GM12878 (cell line): ENCODE results near the gene SPINT1. TPM values are rescaled to one million over a fixed set of nuclear protein-coding genes. Genes with fewer than 3 reads are reported as not detected.

Experiments used
- BHLHE40 ChIP-seq, 2 experiments: fragments of 450-650 bp in 1 of 2; IDR thresholded peaks; 2 replicates each; pipeline ENCODE4 v1.6.1; 2011 to 2017; ENCODE audit warnings: low read depth in 2 of 2, borderline replicate concordance in 1 of 2, improper control_type of control experiment in 1 of 2, low read length in 1 of 2, mild to moderate bottlenecking in 1 of 2
- BMI1 ChIP-seq: fragments of 450-650 bp; IDR thresholded peaks from 2 replicates; pipeline ENCODE4 v1.6.1; 2016; ENCODE audit warnings: mild to moderate bottlenecking, moderate library complexity, borderline replicate concordance
- CBX3 ChIP-seq: fragments of 200-600 bp; sonication (generic); IDR thresholded peaks from 2 replicates; pipeline ENCODE4 v1.6.1; 2016; ENCODE audit warnings: low read depth, borderline replicate concordance
- ETV6 ChIP-seq, 2 experiments: fragments of 450-650 bp in 1 of 2; IDR thresholded peaks in 1 of 2; conservative IDR thresholded peaks in 1 of 2; 2 replicates each; pipeline ENCODE4 v1.6.1; 2014; ENCODE audit warnings: antibody characterized with exemption in 1 of 2, borderline replicate concordance in 1 of 2, low read depth in 1 of 2, mild to moderate bottlenecking in 1 of 2, moderate library complexity in 1 of 2
- GATAD2B ChIP-seq: fragments of 450-650 bp; conservative IDR thresholded peaks from 2 replicates; pipeline ENCODE4 v1.6.1; 2017; ENCODE audit warnings: low read depth, mild to moderate bottlenecking, moderate library complexity
- HDGF ChIP-seq: fragments of 450-650 bp; IDR thresholded peaks from 2 replicates; pipeline ENCODE4 v1.6.1; 2016; ENCODE audit warnings: antibody characterized with exemption
- JUNB ChIP-seq: IDR thresholded peaks from 2 replicates; pipeline ENCODE4 v1.6.1; 2016; ENCODE audit warnings: antibody characterized with exemption, mild to moderate bottlenecking
- NFIC ChIP-seq: IDR thresholded peaks from 2 replicates; pipeline ENCODE4 v1.6.1; 2012; ENCODE audit warnings: low read depth, mild to moderate bottlenecking, inconsistent platforms, low read length, moderate library complexity
- NFXL1 ChIP-seq: fragments of 450-650 bp; IDR thresholded peaks from 2 replicates; pipeline ENCODE4 v1.6.1; 2017; ENCODE audit warnings: antibody characterized with exemption, mild to moderate bottlenecking, borderline replicate concordance
- PAX8 ChIP-seq: fragments of 450-650 bp; IDR thresholded peaks from 2 replicates; pipeline ENCODE4 v1.6.1; 2017; ENCODE audit warnings: mild to moderate bottlenecking, moderate library complexity
- RB1 ChIP-seq: fragments of 450-650 bp; formaldehyde crosslinking; IDR thresholded peaks from 2 replicates; pipeline ENCODE4 v1.6.1; 2017; ENCODE audit warnings: mild to moderate bottlenecking, borderline replicate concordance
- RELA ChIP-seq: fragments of 450-650 bp; IDR thresholded peaks from 2 replicates; pipeline ENCODE4 v1.8.0; 2014; ENCODE audit warnings: borderline replicate concordance; ENCODE audit not compliant: partially characterized antibody
- RFX5 ChIP-seq: IDR thresholded peaks from 2 replicates; pipeline ENCODE4 v1.6.1; 2011; ENCODE audit warnings: low read depth, low read length, improper control_type of control experiment
- SMAD5 ChIP-seq: IDR thresholded peaks from 2 replicates; pipeline ENCODE4 v1.6.1; 2016; ENCODE audit warnings: antibody characterized with exemption, low read depth
- YY1 ChIP-seq: IDR thresholded peaks from 2 replicates; pipeline ENCODE4 v1.6.1; 2011; ENCODE audit warnings: low read depth, mild to moderate bottlenecking, low read length
- polyA plus RNA-seq, 11 experiments: library from polyadenylated mRNA; depleted of rRNA in 4 of 11; unstranded in 6 of 11; stranded (reverse) in 5 of 11; fragments of >200 nt; fragmentation: Nextera tagmentation in 4 of 11; fragmentation: Illumina TruSeq in 1 of 11; extraction: Ambion mirVana in 4 of 11; extraction: Trizol in 1 of 11; gene quantifications; 1 replicate in 1 of 11; 2 replicates in 10 of 11; pipeline versions ENCODE4 v1.2.1 to v1.2.3, GENCODE V29; 2011 to 2016; ENCODE audit warnings: inconsistent platforms in 2 of 11, missing spikeins in 2 of 11, low read depth in 1 of 11
- total RNA-seq, 4 experiments: library from RNA; depleted of rRNA in 3 of 4; stranded (reverse); fragments of >200 nt in 3 of 4; fragmentation: Illumina TruSeq in 1 of 4; extraction: Trizol in 1 of 4; gene quantifications; 2 replicates each; pipeline versions ENCODE4 v1.2.1 to v1.2.3, GENCODE V29; 2013 to 2021
- TF ChIP-seq, protein P1 (sequence below): IDR thresholded peaks from 2 replicates; pipeline ENCODE4 v1.6.1; 2011; ENCODE audit warnings: borderline replicate concordance, low read depth, mild to moderate bottlenecking, moderate library complexity, low read length; ENCODE audit not compliant: insufficient read depth, poor library complexity, severe bottlenecking
- TF ChIP-seq, protein P2 (sequence below): IDR thresholded peaks from 2 replicates; pipeline ENCODE4 v1.6.1; 2012; ENCODE audit warnings: mild to moderate bottlenecking, low read depth, low read length
- TF ChIP-seq, protein P3 (sequence below), 3 experiments: IDR thresholded peaks in 2 of 3; conservative IDR thresholded peaks in 1 of 3; 2 replicates each; pipeline ENCODE4 v1.5.1; 2011; ENCODE audit warnings: low read depth in 3 of 3, low read length in 3 of 3, mild to moderate bottlenecking in 3 of 3, control low read depth in 2 of 3, moderate library complexity in 2 of 3, inconsistent platforms in 1 of 3, mixed read lengths in 1 of 3; ENCODE audit not compliant: control insufficient read depth in 2 of 3, insufficient read depth in 1 of 3; ENCODE audit errors: extremely low read depth in 1 of 3
- TF ChIP-seq, protein P4 (sequence below): fragments of 450-650 bp; formaldehyde crosslinking; IDR thresholded peaks from 2 replicates; pipeline ENCODE4 v1.4.0; 2022; ENCODE audit warnings: mild to moderate bottlenecking, moderate library complexity

Gene SPINT1
- total and polyA plus RNA-seq, 10 of the 15 experiments (the other 5 are each of a cell fraction or from before 2014, with no cell fraction given): 3.5 to 28.6 (median 10.2) TPM

DNA sequence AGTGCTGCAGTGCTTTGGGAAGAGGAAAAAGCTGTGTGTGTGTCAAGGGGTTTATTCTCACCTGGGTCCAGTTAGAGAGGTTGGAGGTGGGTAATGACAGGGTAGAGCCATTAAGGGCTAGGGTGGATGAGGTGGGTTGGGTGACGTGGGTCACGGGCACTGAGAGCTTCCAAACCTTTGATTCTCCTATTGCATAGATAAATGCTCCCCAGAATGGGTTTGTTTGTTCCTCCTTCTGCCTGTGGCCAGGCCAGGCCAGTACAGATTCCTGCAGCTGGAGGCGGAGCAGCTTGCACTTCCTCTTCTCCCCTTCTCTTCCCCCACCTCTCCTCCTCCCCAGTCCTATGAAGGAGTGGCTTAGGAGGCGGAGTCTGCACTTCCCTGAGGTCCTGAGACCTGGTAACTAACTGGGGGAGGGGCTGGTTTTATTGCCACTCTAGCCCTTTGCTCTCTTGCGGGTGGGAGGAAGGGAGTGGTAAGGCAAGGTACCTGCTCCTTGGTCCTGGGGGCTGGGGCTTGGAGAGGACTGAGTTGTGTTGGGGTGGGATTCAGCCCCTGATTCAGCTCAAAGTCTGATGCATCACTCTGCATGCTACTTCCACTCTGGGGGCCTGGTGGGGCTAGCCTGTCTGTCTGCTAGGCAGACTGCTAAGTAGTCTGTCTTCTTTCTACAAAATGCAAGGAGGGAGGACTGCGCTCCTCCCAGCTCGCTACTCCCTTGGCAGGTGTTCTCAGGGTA, 3.5 kb downstream of the SPINT1 start (continued):
- TF ChIP-seq RFX5 (no peak), YY1 (no peak), GATAD2B (no peak), JUNB (no peak), CBX3 (no peak), RELA (no peak), PAX8 (no peak), HDGF (peak; percentile 48; the same call in 1 of the 2 replicates), BMI1 (no peak), NFIC (no peak), BHLHE40 (IDR thresholded peaks at IDR 0.05; ENCODE audit: borderline replicate concordance in 1 of 2, low read depth in 2 of 2, low read length in 1 of 2) (peak in 1 of 2 experiments; percentile 36; a peak in 1 of 4 replicates), NFXL1 (no peak), RB1 (no peak), ETV6 (conservative IDR thresholded peaks at IDR 0.05 in 1 of 2, IDR thresholded peaks at IDR 0.05 in 1 of 2; ENCODE audit: borderline replicate concordance in 1 of 2, low read depth in 1 of 2) (no peak), SMAD5 (no peak)
- TF ChIP-seq, protein P1, sequence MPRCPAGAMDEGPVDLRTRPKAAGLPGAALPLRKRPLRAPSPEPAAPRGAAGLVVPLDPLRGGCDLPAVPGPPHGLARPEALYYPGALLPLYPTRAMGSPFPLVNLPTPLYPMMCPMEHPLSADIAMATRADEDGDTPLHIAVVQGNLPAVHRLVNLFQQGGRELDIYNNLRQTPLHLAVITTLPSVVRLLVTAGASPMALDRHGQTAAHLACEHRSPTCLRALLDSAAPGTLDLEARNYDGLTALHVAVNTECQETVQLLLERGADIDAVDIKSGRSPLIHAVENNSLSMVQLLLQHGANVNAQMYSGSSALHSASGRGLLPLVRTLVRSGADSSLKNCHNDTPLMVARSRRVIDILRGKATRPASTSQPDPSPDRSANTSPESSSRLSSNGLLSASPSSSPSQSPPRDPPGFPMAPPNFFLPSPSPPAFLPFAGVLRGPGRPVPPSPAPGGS: no peak
- TF ChIP-seq, protein P2, sequence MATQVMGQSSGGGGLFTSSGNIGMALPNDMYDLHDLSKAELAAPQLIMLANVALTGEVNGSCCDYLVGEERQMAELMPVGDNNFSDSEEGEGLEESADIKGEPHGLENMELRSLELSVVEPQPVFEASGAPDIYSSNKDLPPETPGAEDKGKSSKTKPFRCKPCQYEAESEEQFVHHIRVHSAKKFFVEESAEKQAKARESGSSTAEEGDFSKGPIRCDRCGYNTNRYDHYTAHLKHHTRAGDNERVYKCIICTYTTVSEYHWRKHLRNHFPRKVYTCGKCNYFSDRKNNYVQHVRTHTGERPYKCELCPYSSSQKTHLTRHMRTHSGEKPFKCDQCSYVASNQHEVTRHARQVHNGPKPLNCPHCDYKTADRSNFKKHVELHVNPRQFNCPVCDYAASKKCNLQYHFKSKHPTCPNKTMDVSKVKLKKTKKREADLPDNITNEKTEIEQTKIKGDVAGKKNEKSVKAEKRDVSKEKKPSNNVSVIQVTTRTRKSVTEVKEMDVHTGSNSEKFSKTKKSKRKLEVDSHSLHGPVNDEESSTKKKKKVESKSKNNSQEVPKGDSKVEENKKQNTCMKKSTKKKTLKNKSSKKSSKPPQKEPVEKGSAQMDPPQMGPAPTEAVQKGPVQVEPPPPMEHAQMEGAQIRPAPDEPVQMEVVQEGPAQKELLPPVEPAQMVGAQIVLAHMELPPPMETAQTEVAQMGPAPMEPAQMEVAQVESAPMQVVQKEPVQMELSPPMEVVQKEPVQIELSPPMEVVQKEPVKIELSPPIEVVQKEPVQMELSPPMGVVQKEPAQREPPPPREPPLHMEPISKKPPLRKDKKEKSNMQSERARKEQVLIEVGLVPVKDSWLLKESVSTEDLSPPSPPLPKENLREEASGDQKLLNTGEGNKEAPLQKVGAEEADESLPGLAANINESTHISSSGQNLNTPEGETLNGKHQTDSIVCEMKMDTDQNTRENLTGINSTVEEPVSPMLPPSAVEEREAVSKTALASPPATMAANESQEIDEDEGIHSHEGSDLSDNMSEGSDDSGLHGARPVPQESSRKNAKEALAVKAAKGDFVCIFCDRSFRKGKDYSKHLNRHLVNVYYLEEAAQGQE: no peak
- TF ChIP-seq, protein P3, sequence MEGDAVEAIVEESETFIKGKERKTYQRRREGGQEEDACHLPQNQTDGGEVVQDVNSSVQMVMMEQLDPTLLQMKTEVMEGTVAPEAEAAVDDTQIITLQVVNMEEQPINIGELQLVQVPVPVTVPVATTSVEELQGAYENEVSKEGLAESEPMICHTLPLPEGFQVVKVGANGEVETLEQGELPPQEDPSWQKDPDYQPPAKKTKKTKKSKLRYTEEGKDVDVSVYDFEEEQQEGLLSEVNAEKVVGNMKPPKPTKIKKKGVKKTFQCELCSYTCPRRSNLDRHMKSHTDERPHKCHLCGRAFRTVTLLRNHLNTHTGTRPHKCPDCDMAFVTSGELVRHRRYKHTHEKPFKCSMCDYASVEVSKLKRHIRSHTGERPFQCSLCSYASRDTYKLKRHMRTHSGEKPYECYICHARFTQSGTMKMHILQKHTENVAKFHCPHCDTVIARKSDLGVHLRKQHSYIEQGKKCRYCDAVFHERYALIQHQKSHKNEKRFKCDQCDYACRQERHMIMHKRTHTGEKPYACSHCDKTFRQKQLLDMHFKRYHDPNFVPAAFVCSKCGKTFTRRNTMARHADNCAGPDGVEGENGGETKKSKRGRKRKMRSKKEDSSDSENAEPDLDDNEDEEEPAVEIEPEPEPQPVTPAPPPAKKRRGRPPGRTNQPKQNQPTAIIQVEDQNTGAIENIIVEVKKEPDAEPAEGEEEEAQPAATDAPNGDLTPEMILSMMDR (IDR thresholded peaks at IDR 0.05 in 2 of 3, conservative IDR thresholded peaks at IDR 0.05 in 1 of 3; ENCODE audit: control insufficient read depth in 2 of 3, extremely low read depth in 1 of 3, insufficient read depth in 1 of 3, low read depth in 3 of 3, low read length in 3 of 3): no peak
- TF ChIP-seq, protein P4, sequence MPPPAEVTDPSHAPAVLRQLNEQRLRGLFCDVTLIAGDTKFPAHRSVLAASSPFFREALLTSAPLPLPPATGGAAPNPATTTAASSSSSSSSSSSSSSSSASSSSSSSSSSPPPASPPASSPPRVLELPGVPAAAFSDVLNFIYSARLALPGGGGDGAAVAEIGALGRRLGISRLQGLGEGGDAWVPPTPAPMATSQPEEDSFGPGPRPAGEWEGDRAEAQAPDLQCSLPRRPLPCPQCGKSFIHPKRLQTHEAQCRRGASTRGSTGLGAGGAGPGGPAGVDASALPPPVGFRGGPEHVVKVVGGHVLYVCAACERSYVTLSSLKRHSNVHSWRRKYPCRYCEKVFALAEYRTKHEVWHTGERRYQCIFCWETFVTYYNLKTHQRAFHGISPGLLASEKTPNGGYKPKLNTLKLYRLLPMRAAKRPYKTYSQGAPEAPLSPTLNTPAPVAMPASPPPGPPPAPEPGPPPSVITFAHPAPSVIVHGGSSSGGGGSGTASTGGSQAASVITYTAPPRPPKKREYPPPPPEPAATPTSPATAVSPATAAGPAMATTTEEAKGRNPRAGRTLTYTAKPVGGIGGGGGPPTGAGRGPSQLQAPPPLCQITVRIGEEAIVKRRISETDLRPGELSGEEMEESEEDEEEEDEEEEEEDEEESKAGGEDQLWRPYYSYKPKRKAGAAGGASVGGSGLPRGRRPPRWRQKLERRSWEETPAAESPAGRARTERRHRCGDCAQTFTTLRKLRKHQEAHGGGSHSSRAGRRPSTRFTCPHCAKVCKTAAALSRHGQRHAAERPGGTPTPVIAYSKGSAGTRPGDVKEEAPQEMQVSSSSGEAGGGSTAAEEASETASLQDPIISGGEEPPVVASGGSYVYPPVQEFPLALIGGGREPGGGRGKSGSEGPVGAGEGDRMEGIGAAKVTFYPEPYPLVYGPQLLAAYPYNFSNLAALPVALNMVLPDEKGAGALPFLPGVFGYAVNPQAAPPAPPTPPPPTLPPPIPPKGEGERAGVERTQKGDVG (CRISPR knock-in tag): no peak
